OCI-LY3 (cell line): Measurements from ENCODE around the gene ANKRD11.

Experiments
- EZH2phosphoT487 ChIP-seq: fragments of 200-600 bp; shearing (Covaris generic); IDR thresholded peaks from 2 replicates; pipeline ENCODE4 v1.6.1; 2018; ENCODE audit warnings: antibody characterized with exemption, mixed run types, low read depth
- TF ChIP-seq, protein P1 (sequence below): fragments of 200-600, 300-600 bp; sonication (generic); IDR thresholded peaks from 2 replicates; pipeline ENCODE4 v1.5.1; 2014; ENCODE audit warnings: antibody characterized with exemption, low read length, low read depth

DNA sequence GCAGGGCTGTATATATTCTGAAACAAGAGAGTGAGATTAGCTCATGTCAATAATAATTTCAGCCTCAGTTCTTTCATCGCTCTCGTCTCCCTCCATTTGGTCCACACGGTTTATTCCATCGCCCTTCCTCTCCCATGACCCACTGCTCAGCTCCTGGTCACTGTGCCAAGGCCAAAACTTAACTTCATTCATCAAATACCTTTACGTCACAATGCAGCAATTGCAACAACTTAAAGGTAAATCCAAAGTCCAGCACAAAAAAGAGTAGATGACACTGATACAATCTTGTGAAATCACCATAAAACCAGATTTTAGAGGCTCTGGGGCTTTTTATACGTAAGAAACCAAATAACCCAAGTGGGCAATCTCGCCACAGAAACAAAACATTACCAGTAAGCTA lies 72.0 kb downstream of the ANKRD11 start:
- no peak for TF ChIP-seq EZH2phosphoT487
- TF ChIP-seq, protein P1, sequence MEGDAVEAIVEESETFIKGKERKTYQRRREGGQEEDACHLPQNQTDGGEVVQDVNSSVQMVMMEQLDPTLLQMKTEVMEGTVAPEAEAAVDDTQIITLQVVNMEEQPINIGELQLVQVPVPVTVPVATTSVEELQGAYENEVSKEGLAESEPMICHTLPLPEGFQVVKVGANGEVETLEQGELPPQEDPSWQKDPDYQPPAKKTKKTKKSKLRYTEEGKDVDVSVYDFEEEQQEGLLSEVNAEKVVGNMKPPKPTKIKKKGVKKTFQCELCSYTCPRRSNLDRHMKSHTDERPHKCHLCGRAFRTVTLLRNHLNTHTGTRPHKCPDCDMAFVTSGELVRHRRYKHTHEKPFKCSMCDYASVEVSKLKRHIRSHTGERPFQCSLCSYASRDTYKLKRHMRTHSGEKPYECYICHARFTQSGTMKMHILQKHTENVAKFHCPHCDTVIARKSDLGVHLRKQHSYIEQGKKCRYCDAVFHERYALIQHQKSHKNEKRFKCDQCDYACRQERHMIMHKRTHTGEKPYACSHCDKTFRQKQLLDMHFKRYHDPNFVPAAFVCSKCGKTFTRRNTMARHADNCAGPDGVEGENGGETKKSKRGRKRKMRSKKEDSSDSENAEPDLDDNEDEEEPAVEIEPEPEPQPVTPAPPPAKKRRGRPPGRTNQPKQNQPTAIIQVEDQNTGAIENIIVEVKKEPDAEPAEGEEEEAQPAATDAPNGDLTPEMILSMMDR, result no peak
